HG02678 (cell line): Measurements from ENCODE around the gene SLC16A6.
A peak's percentile ranks its signal among the peaks of the same experiment; 100 is the strongest.
"Not testable (repeated sequence)": the region's sequence is repeated elsewhere in the genome, so short reads cannot be mapped to it uniquely, and the experiment has no call there.

Experiments used
- ATAC-seq: cut with Tn5 transposase; IDR thresholded peaks from one replicate; pipeline ENCODE4 v1.9.1; 2021; ENCODE audit warnings: mild to moderate bottlenecking, moderate library complexity; ENCODE audit not compliant: unreplicated experiment

SLC16A6 gene

DNA sequence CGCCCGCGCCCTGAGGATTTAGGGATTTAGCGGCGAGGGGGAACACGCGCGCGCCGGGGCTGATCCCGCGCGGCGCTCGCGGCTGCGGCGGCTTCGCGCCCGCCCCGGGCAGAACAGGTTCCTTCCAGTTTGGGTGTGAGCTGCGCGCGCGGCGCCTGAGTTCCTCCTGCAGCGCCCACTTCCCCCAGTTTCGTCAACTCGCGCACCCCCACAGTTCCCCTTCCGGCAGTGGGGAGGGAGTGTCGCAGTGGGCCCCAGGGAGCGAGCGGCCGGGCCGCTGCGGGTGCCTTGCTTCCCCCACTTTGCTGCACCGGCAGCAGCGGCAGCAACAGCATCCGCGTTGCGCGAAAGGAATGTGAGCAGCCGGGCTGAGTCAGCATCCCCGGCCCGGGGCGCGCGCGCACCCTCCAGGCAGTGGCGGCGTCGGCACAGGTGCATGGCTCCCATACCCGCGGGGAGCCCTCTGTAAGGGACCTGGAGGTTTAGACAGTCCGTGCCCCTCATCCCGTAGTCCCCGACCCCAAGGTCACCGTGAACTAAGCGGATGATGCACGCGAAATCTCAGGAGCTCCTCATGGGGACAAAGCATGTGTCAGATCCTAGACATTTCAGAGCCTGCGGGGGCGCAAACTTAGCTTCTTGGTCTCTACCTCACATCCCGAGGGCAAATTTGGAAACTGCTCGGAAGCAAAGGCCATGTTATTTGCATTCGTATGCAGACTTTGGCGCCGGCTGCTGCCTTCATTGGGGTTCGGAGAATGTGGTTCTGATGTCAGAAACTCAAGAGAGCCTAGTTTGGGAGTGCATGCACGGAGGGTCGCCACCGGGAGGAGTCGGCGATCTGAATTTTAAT lies 1.1 kb upstream of the SLC16A6 start:
- ATAC-seq: peak; percentile 60

DNA sequence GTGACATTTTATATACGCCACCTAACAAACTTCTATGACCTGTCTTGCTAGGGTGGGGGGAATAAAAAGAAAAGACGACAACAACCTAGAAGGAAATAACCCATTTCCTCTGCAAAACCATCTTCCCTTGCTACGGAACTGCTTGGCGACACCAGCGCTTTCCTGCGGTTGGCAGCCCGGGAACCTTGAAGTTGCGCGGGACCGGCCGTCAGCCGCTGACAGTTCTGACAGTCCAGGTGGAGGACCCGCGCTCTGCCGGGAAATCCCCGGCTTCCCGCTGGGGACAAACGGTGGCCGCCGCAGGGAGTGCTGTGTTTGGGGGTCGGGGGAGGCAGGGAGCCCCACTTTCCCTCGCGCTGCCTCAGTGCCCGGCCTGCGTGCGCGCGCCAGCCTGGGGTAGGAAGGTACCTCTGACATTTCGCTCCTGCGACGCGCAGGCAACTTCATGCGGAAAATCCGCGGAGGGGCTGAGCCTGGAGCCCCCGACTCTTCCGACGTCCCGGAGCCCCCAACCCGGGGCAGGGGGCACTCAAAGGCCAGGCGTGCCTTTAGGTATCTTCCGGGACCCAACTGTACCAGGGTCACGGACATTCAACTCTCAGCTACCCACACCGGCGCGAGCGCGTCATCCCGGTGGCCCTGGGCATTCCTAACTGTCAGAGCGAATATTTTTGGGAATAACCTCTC lies 516 bp downstream of the SLC16A6 start:
- no peak for ATAC-seq

DNA sequence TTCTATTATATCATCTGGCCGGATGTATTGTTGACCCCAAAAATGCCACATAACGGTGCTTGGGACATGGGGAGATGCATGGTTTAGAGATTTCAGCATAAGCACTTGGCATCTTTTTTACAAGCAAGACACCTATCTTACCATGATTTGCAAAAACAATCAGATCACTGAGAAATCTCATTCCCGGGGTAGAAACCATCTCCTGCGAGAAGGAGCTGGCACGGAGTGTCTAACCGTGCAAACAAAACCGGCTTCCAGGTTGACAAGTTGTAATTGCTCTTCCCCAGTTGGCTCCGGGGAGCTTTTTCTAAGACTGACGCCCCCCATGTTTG lies 1.0 kb downstream of the SLC16A6 start:
- no peak for ATAC-seq

DNA sequence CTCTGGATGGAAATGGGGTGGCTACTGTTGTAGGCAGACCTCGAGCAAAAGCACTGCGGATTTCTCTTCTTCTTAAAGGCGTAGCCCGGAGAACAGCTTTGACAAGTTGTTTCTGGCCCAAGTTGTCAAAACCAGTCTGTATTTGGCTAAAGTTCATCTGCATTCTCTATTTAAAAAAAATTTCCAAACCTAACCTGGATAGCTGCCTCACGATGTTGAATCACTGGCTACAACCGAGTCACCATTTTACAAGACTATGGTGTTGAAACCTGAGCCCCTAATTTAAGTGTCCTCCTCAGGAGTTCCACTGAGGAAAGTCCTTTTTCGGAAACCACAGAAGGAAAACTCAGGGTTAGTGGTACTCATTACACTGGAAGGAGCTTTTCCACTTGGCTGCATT lies 1.5 kb downstream of the SLC16A6 start:
- ATAC-seq: no peak

DNA sequence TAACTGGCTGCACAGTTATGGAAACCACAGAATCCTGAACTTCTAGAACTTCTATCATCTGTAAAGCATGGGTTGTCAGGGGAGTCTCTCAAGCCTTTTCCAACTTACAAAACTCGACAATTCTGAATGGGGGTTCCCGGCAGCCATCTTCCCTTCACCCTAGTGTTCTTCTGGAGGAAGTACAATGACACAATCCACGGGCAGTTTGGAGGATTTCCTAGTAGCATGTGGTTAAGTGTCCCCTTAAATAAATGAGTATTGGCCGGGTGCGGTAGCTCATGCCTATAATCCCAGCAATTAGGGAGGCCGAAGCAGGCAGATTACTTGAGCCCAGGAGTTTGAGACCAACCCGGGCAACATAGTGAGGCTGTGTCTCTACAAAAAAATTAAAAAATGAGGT lies 2.1 kb downstream of the SLC16A6 start:
- ATAC-seq: no peak

DNA sequence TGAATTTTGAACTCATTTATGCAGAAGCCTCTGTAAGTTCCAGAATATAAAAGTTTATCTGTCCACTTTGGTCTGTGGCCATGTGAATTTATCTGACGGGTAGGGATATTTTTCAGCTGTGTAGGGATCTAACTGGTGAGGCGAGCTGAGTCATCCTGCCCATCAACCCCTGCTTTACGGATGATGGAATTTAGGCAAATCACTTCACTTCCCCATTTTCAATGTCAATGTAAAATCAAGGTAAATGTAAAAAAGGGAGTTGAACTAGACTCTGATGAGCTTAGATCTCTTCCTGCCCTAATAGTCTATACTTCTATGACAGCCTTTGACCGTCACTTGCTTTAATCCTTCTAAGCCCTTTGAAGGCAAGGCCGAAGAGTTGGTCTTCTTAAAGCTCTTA lies 2.6 kb downstream of the SLC16A6 start:
- no peak for ATAC-seq

DNA sequence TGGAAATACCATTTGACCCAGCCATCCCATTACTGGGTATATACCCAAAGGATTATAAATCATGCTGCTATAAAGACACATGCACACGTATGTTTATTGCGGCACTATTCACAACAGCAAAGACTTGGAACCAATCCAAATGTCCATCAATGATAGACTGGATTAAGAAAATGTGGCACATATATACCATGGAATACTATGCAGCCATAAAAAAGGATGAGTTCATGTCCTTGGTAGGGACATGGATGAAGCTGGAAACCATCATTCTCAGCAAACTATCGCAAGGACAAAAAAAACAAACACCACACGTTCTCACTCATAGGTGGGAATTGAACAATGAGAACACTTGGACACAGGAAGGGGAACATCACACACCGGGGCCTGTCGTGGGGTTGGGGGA lies 9.0 kb downstream of the SLC16A6 start:
- not testable (repeated sequence) for ATAC-seq

DNA sequence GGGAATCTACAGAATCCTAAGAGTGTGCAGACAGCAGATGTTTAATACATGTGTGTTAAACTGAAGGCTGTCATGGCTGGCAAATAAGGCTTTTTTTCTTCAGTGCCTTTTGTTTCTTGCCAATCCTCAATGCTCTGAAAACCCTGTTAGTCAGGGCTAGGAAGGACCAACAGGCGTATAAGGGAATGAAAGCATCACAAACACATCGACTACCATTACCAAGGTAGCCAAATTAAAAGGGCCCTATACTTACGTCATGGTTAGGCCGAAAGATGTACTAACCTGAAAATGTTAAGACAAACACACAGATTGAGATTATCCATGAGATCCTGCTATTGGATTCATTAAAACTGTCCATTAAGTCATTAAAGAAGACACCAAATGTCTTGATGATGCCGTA lies 13.1 kb downstream of the SLC16A6 start:
- ATAC-seq: no peak

DNA sequence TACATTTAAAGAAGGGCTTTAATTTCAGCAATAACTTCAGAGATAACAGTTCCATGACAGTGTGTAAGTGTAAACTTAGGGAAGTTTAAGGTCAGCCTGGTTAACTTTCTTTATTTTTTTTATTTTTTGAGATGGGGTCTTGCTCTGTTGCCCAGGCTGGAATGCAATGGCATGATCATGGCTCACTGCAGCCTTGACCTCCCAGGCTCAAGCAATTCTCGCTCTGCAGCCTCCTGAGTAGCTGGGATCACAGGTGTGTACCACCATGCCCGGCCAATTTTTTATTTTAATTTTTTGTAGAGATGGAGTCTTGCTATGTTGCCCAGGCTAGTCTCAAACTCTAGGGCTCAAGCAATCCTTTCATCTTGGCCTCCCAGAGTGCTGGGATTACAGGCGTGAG lies 14.6 kb downstream of the SLC16A6 start:
- not testable (repeated sequence) for ATAC-seq

DNA sequence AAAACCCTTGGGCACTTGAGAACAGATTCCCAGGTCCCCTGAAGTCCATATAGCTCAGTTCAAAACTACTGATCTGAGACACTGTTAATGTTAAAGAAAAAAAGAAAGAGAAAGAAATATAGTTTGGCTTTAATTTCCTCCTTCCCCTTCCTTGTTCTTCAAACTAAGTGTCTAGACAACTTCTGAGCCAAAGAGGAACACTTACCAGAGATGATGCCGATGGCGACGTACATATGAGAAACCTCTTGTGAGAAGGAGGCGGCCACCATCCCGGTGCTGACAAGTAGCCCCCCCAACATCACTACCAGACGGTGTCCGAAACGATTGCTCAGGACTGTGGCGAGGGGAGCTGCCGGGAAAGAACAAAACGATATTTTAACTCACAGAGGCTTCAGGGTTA lies 17.2 kb downstream of the SLC16A6 start:
- ATAC-seq: no peak

DNA sequence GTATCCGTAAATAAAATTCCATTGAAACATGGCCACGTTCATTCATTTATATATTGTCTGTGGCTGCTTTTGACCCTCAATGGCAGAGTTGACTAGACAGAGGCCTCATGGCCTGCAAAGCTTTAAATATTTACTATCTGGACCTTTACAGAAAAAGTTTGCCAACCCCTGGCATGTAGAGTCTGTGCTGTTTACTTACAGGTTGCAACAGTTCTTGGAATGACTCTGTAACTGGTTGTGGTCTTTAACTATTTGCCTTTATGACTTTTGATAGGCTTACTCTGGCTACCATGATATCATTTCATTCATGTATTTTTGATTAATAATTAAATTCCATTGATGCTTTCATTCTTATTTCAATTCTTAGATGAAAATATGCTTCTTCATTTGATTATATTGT lies 25.1 kb downstream of the SLC16A6 start:
- not testable (repeated sequence) for ATAC-seq

DNA sequence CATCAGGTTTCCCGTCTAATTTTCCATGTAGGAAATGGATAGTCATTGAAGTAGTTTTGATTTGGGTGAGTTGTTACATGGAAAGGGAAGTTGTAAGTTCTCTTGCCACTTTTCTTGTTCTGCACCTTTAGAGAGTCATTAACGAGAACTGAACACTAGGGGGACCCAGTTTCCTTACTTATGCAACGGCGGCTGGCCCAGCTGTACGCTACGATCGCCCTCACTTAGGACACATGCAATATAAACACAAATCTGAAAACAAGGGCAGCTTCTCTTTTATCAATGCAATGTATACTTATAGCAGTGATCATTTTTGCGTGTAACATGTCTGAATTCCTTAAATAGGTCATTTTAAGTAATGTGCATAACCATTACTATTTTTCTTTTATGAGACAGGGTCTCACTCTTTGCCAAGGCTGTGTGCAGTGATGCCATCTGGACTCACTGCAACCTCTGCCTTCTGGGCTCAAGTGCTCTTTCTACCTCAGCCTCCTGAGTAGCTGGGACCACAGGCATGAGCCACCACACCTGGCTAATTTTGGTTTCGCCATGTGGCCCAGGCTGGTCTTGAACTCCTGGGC lies 27.7 kb downstream of the SLC16A6 start:
- ATAC-seq: peak; percentile 51

DNA sequence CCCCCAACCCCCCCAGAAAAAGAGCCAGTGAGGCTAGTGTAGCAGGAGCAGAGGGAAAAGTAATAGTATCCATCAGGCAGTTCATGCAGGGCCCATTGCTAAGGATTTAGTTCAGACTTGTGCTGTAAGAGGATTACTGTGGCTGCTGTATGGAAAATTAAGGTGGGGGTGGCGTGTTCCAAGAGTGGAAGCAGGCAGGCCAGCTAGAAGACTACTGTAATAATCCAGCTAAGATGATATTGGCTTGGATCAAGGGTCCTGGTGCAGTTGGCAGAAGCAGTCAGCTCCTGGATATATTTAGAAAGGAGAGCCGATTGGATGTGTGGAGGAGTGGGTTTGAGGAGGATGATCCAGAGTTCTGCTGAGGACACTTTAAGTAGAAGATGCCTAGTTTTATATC lies 28.5 kb downstream of the SLC16A6 start:
- not testable (repeated sequence) for ATAC-seq

DNA sequence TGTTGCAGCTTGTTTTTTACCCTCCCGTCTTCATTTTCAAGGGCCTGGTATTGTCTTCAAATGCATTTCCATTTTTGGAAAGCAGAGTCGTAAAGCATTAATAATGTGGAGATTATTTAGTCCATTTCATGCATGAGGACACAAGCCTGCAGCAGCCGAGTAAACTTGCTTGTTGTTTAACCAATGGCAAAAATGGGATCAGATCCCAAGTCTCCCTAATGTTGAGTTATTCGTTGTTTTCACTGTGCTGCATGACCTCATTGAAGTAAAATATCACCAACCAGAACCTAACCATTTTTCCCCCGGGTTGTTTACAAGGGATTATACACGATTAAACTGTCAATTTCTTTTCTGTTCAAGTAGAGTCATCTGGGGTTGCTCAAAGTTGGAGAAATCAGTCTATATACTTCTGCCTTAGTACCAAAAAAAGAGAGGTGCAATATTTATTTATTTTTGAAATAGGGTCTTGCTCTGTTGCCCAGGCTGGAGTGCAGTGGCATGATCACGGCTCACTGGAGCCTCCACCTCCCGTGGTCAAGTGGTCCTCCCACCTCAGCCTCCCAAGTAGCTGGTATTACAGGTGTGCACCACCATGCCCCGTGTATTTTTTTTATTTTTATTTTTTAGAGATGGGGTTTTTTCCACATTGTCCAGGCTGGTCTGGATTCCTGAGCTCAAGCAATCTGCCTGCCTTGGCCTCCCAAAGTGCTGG lies 30.7 kb downstream of the SLC16A6 start:
- no peak for ATAC-seq

DNA sequence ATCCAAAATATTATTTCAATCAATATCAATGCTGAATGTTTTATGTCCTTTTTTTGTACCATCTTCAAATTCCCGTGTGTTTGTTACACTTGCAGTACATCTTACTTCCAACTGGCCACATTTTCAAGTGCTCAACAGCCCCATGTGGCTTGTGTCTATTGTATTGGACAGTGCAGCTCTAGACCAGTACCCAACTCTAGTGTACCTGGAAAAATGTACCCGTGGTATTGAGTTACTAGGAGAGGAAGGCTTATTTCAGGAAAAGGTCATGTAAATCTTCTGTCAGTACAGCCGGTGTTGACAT lies 31.3 kb downstream of the SLC16A6 start:
- not testable (repeated sequence) for ATAC-seq

DNA sequence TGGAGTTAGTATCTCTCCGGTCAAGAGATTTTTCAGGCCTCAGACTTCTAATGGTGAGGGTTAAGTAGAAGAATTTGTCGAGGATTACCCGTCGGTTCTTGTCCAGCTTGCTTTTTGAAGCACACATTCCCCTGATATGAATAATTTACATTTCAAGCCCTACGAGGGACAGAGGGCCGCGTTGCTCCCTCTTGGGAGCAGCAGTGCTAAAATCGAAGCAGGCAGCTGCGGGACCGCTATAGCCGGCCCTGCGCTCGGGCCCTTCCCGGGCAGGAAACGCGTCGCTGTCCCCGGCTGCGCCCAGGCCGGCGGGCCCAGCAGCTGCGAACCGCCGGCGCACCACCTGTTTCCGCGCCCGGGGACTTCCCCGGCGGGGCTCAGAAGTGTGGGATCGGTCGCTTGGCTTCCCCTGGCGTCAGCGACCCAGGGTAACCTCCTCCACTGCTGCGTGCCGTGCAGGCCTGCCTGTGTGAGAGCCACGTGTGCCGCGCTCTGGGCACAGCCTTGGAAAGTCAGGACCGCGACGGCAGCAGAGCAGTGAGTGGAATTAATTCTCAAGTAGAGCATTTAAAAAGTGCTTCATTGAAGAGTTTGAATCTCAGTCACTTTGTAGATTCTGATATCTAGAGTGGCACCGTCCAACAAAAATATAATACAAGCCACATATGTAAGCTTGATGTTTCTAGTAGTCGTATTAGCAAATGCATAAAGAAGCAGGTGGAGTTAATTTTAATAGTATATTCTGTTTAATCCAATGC lies 31.9 kb downstream of the SLC16A6 start:
- ATAC-seq: peak; percentile 90

DNA sequence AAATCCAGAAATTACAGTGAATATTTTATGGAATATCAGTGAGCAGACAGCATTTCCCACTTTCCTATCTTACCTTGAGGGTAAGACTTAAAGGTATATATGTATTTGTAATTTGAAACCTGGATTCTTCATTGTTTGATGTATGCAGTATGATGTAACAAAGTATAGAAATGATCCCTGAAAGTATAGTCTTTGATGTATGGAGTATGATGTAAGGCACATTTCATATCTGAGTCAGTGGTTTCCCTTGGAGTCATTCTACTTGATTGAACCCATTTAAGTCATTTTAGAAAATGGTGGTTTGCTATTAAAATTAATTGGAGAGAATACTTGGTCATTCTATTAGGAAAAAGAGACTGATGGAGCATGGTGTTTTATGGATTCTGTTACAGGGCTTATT lies 33.0 kb downstream of the SLC16A6 start:
- ATAC-seq: no peak

DNA sequence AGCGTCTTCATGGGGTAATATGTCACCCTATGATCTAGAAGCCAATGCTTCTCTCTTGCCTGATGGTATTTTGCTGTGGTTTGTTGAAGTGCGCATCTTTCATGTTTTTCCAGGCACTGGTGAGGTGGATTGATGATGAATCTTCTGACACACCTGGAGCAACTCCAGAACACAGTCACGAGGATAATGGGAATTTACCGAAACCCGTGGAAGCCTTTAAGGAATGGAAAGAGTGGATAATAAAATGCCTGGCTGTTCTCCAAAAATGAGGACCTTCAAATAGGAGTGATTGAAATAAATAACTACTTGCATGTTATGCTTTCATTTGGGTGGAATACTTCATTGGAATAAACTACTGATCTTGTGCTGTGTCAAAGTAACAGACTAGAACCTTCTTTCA lies 34.2 kb downstream of the SLC16A6 start:
- not testable (repeated sequence) for ATAC-seq

DNA sequence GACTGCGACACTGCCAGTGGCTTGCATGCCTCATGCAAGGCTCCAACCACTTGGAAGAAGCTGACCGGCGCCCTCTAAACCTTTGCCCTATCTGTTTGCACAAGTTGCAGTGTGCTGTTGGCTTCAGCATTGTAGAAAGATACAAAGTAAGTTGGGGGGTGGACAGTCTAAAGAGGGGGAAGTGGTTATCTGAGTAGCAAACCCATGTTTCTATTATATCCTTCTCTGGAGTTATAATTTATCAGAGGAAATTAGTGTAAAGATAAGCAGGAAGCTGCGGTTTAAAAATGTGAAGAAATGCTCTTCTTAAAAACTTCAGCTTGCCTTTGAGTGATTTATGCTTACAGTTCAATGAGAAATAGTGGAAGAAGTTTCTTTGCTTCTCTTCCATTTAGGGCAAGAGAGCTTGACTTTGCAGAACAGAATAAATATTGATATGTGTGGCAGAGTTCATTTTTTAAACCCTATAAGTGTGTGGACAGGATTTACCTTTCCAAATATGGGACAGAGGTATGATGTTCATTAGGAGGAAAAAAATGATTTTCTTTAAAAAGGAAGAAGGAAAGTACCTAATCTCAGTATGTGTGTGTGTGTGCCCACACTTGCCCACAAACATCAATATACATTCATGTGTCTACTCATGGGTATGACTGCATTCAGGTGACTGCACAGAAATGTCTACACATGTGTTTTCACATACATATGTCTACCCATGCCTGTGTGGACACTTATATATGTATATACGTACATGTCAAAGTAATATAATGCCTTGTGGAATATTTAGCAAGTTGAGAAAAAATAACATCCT lies 35.0 kb downstream of the SLC16A6 start:
- no peak for ATAC-seq

DNA sequence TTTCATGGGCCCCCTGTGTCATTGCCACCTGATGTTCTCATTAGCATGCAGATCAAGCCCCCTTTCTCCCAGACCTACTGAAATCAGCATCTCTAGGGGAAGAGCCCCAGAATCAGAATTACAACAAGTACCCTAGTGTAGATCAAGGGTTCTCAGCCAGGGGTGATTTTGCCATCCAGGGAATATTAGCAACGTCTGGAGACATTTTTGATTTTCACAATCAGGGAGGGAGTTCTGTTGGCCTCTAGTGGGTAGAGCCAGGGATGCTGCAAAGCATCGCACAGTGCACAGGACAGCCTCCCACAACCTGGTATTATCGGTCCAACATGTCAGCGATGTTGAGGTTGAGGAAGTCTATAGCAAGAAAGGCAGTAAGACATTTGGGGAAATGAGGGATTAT lies 35.8 kb downstream of the SLC16A6 start:
- ATAC-seq: no peak
